Aorta (tissue), 5 donors: ENCODE measurements around the gene SMCO3. TPM values are rescaled to one million over a fixed set of nuclear protein-coding genes. Genes with fewer than 3 reads are reported as not detected.

Source experiments
- ATAC-seq: fragments of 200-7000 bp; cut with Tn5 transposase; one replicate; pipeline ENCODE4 v1.9.1; 2022; ENCODE audit warnings: moderate library complexity; ENCODE audit not compliant: low FRiP score
- DNase-seq, 2 donors: peaks; one replicate each; pipeline ENCODE4 v3.0.0-alpha.2; 2020
- H3K27ac ChIP-seq, 2 donors: one replicate each; pipeline ENCODE4 v1.5.1; 2013; ENCODE audit warnings: low read length in 2 of 2, mild to moderate bottlenecking in 2 of 2, moderate library complexity in 2 of 2, control low read depth in 1 of 2, inconsistent platforms in 1 of 2, low read depth in 1 of 2
- H3K27me3 ChIP-seq, 2 donors: one replicate each; pipeline ENCODE4 v1.6.1; 2013; ENCODE audit warnings: control low read depth in 1 of 2, low read length in 1 of 2, mild to moderate bottlenecking in 1 of 2, moderate library complexity in 1 of 2; ENCODE audit not compliant: insufficient read depth in 2 of 2, control insufficient read depth in 1 of 2
- H3K36me3 ChIP-seq, 2 donors: one replicate each; pipeline ENCODE4 v1.6.1; 2013; ENCODE audit warnings: control low read depth in 1 of 2, low read length in 1 of 2, mild to moderate bottlenecking in 1 of 2; ENCODE audit not compliant: insufficient read depth in 2 of 2, control insufficient read depth in 1 of 2
- H3K4me1 ChIP-seq, 2 donors: one replicate each; pipeline ENCODE4 v1.6.1; 2013; ENCODE audit warnings: low read length in 2 of 2, control low read depth in 1 of 2, mild to moderate bottlenecking in 1 of 2, moderate library complexity in 1 of 2; ENCODE audit not compliant: insufficient read depth in 2 of 2, control insufficient read depth in 1 of 2
- H3K4me3 ChIP-seq, 2 donors: one replicate each; pipeline ENCODE4 v1.5.1; 2013; ENCODE audit warnings: low read length in 2 of 2, control low read depth in 1 of 2, mild to moderate bottlenecking in 1 of 2
- H3K9me3 ChIP-seq: one replicate; pipeline ENCODE4 v1.6.1; 2013; ENCODE audit warnings: mild to moderate bottlenecking, low read length; ENCODE audit not compliant: control insufficient read depth
- WGBS, 2 donors: extraction: QIAGEN DNeasy Blood & Tissue Kit; methylation state at CpG; one replicate each; pipeline ENCODE4 v1.1.7; 2013; 5-methylcytosine and 5-hydroxymethylcytosine counted together
- intact Hi-C, 2 donors: fragments of 100-400 bp; cut with DNase I; formaldehyde crosslinking; loops; one replicate each; pipeline versions ENCODE4 v1.14.2 to v1.15.0; 2022
- polyA plus RNA-seq, 2 donors: library from polyadenylated mRNA; stranded (reverse); fragments of 200-250 nt; gene quantifications; one replicate each; pipeline ENCODE4 v1.2.3, GENCODE V29; 2013
- total RNA-seq, 2 donors: library from RNA; stranded (reverse); fragmentation: NEBNext Ultra II Directional; extraction: Animal tissue kit (Norgen Biotek cat#: 25700); gene quantifications; one replicate each; pipeline ENCODE4 v1.2.1, GENCODE V29; 2021
- donor health status: healthy with polysubstance abuse.
- donor health status: Bipolar disorder and iron deficiency.
- donor health status: DM: no; HTN: no; CAD: no.
- donor health status: DM: no; HTN: no; CAD: no.
- donor health status: DM: yes; HTN: yes; CAD: no.

The SMCO3 gene
- total and polyA plus RNA-seq, 4 donors, result 0.26 to 3.0 (median 0.96) TPM

DNA sequence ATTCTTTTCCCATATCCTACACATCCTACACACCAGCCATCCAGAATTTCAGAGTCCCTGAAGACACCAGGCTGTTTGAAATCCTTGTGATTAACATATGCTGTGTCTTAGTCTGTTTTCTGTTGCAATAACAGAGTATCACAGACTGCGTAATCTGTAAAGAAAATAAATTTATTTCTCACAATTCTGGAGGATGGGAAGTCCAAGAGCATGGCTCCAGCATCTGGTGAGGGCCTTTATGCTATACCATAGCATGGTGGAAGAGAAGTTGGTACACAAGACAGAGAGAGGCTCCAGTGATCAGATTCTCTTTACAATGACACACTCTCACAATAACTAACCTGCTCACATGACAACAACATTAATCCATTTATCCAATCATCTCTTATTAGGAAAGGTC is 25.3 kb upstream of the SMCO3 start:
- Histone ChIP-seq H3K4me3 (no peak overlapping the region), H3K27ac (no peak overlapping the region), H3K4me1 (peaks cover 0 to 6% of the 10 kb centered on the region in 2 donors), H3K36me3 (peaks cover 0 to 2% of the 10 kb centered on the region in 2 donors), H3K27me3 (no peaks in the 10 kb centered on the region), H3K9me3 (no peaks in the 10 kb centered on the region)
- DNase-seq (no peak), ATAC-seq (no peak)
- 98 to 100% methylated on average over 1 of the region's 1 CpG for WGBS, 2 donors
- intact Hi-C loops, result no loop called here

DNA sequence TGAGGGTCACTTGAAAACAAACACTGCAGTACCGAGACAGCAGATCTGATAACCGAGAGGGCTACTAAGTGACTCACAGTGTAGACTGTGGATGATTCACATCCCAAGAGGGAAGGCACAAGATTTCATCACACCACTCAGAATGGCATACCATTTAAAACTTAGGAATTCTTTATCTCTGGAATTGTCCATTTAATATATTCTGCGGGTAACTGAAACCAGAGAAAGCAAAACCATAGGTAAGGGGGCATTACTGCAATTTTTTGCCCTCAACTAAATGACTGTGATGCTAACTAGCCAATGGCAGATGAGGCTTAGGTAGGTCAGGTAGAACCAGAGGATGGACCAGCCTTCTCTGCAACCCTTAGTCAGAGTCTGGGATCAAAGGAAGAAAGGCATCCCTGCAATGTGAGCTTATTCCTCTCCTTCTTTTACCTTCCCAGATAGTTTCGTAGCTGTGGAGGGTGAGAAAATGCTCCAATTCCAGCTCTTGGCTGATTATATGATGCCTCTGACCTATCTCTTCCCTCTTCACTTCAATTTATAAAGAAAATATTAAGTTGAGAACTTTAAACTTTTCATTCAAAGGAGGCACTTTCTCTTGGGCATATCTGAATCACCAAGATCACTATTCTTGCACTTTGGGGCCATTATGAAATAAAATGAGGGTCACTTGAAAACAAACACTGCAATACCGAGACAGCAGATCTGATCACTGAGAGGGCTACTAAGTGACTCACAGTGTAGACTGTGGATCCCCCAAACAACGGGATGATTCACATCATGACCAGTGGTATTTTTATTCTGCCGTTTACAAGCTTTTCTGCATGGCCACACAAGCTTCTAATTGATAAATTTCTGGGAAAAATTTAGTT is 22.6 kb upstream of the SMCO3 start:
- Histone ChIP-seq H3K4me1 (peaks cover 3 to 6% of the 10 kb centered on the region in 2 donors), H3K9me3 (no peaks in the 10 kb centered on the region), H3K4me3 (no peak overlapping the region), H3K36me3 (peaks cover 0 to 2% of the 10 kb centered on the region in 2 donors), H3K27ac (peak overlapping the region in 1 of 2 donors; percentile 36), H3K27me3 (no peaks in the 10 kb centered on the region)
- DNase-seq (no peak), ATAC-seq (peak; percentile 84)
- WGBS, 2 donors, result 64 to 68% methylated on average over 7 of the region's 7 CpGs
- intact Hi-C loops, result no loop called here

DNA sequence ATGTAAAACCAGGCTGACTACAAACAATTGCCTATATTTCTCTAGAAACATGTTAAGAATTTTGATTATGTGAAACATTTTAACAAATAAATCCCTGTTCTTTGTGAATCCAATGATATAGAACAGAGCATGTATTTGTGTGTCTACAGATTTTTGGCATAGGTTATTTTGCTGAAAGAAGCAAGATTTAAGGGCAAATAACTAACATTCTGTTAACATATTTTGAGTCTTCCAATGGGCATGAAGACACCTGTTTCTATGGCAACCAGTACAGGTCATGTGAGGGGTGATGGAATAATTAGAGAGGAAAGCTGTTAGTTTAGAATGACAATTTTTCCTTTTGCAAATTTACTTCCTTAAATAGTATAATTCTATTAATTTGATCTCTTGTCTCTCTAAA is 20.5 kb upstream of the SMCO3 start:
- no peak overlapping the region for H3K27ac ChIP-seq
- no peak for DNase-seq
- no peak for ATAC-seq
- no peaks in the 10 kb centered on the region for H3K27me3 ChIP-seq
- H3K9me3 ChIP-seq, result no peaks in the 10 kb centered on the region
- peaks cover 3% of the 10 kb centered on the region in 2 donors for H3K4me1 ChIP-seq
- peaks cover 0 to 2% of the 10 kb centered on the region in 2 donors for H3K36me3 ChIP-seq
- intact Hi-C loops, result no loop called here
- H3K4me3 ChIP-seq, result no peak overlapping the region

DNA sequence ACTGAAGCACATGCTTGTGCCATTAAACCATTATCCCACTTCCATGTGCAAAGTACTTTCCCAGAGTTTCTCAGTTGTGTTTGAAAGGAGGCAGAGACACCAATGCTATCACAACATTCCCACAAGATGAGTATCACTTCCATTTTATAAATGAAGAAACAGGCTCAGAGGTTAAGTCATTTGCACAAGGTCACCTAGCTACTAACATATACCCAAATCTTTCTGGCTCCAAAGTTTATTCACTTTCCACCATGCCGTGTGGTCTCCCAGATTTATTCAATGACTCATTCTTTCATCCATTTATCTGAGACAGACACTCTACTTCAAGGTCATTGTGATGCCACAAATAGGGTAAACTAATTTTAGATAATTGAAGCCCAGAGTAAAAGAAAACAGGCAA is 20.0 kb upstream of the SMCO3 start:
- Histone ChIP-seq H3K36me3 (peaks cover 0 to 2% of the 10 kb centered on the region in 2 donors), H3K4me3 (no peak overlapping the region), H3K4me1 (peaks cover 3% of the 10 kb centered on the region in 2 donors), H3K9me3 (no peaks in the 10 kb centered on the region), H3K27me3 (no peaks in the 10 kb centered on the region), H3K27ac (no peak overlapping the region)
- WGBS, 2 donors, result 32 to 47% methylated on average over 1 of the region's 1 CpG
- ATAC-seq, result no peak
- intact Hi-C loops, result no loop called here
- no peak for DNase-seq

DNA sequence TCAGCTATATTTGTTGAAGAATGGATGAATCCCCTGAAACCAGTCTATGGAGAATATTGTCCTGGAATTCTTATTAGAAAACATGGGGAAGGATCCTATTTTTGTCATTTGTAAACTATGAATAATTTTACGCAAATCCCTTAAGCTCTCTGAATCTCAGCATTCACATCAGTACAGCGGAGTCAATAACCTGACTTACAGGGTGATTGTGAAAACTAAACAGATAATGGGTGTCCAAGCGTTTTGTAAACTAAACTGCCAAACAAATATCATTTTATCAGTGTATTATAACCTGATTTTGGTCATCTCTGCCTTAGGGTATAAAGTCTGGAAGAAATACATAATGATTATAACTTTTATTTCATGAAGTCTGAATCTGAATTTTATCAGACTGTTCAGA is 19.4 kb upstream of the SMCO3 start:
- H3K4me1 ChIP-seq, result peaks cover 3% of the 10 kb centered on the region in 2 donors
- intact Hi-C loops, result no loop called here
- no peak for DNase-seq

DNA sequence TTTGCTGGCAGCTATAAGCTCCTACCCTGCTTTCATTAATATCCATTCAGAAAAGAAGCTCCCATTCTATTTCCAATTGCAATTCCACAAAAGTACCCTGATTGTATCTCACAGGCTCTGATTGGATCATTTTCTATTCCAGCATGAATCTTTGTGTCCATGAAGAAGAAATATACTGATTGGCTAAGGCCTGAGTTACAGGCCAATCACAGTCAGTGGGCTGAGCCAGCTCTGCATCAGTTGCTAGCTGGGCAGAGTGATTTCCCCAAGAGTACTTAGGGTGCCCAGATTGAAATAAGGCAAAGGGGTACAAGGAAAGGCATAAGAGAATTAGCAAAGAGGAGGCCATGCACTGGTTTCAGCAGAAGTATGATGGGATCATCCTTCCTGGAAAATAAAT is 14.9 kb upstream of the SMCO3 start:
- H3K27me3 ChIP-seq, result no peaks in the 10 kb centered on the region
- H3K4me1 ChIP-seq, result peaks cover 0 to 3% of the 10 kb centered on the region in 2 donors
- H3K9me3 ChIP-seq, result no peaks in the 10 kb centered on the region
- intact Hi-C loops, result no loop called here
- H3K36me3 ChIP-seq, result no peaks in the 10 kb centered on the region
- no peak for ATAC-seq
- H3K27ac ChIP-seq, result no peak overlapping the region
- no peak overlapping the region for H3K4me3 ChIP-seq
- DNase-seq, result no peak

More for the DNA sequence above, 19.4 kb upstream of the SMCO3 start:
- Histone ChIP-seq H3K27me3 (no peaks in the 10 kb centered on the region), H3K27ac (no peak overlapping the region), H3K4me3 (no peak overlapping the region), H3K9me3 (no peaks in the 10 kb centered on the region), H3K36me3 (peaks cover 0 to 2% of the 10 kb centered on the region in 2 donors)
- no peak for ATAC-seq
- WGBS, 2 donors, result 91 to 93% methylated on average over 3 of the region's 3 CpGs

DNA sequence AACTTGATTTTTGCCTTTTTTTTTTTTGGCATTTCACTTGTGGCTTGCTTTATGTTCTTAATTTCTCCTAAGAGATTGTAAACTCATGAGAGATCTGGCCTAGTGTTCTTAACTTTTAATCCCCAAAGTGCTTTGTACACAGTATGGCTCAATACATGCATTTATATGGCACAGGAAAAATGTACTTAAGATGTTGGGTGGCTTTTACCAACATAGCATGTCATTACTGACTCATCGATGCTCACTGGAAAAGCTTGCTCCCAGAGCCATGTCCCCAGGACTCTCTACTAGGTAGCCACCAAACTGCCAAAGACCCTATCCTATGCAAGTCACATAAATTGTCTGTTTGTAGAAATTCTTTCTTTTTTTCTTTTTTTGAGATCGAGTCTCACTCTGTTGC is 13.1 kb upstream of the SMCO3 start:
- intact Hi-C loops, result no loop called here
- ATAC-seq, result no peak
- Histone ChIP-seq H3K36me3 (no peaks in the 10 kb centered on the region), H3K9me3 (no peaks in the 10 kb centered on the region), H3K4me1 (peaks cover 0 to 3% of the 10 kb centered on the region in 2 donors), H3K27me3 (peaks cover 0 to 1% of the 10 kb centered on the region in 2 donors), H3K4me3 (no peak overlapping the region), H3K27ac (no peak overlapping the region)
- DNase-seq, result no peak
- 97 to 98% methylated on average over 2 of the region's 2 CpGs for WGBS, 2 donors

DNA sequence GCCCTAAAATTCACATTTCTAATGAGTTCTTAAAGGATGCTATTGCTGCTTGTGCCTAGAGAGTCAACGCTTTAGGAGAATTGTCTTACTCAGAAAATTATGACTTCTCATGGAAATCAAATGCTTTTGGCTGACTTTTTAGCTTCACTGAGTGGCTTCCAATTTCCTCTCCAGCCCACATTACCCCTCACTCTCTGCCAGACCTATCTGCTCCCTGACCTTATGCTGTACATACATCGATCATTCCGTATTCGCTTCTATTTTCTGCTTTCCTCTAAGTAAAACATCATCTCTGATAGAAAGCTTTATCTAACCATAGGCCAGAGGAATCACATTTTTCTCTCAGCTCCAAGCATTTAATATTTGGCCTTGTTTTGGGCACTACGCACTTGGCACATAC is 12.5 kb upstream of the SMCO3 start:
- H3K4me3 ChIP-seq, result no peak overlapping the region
- H3K9me3 ChIP-seq, result no peaks in the 10 kb centered on the region
- DNase-seq, result no peak
- no peaks in the 10 kb centered on the region for H3K36me3 ChIP-seq
- H3K27ac ChIP-seq, result peak overlapping the region in 1 of 2 donors; percentile 22
- no peaks in the 10 kb centered on the region for H3K4me1 ChIP-seq
- H3K27me3 ChIP-seq, result peaks cover 0 to 1% of the 10 kb centered on the region in 2 donors
- intact Hi-C loops, result no loop called here
- 40 to 42% methylated on average over 5 of the region's 5 CpGs for WGBS, 2 donors
- peak; percentile 36 for ATAC-seq

DNA sequence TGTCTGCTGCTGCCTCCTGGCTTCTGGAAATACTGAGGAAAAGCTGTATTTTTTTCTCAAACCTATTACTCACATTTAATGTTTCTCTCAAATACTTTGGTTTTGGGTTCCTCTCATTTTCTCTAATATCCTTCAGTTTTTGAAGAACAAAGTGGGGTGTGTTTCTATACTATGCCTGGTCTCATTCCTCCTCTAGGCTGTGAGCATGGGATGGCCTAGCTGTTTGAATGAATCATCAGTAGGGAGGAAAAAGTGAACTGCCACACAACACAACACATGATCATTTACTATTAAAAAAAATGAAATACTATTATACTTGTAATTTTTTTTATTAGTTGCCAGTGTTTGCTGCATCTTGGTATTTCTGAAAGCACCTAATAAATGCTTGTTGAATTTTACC is 11.3 kb upstream of the SMCO3 start:
- peaks cover 0 to 1% of the 10 kb centered on the region in 2 donors for H3K27me3 ChIP-seq
- H3K9me3 ChIP-seq, result no peaks in the 10 kb centered on the region
- H3K27ac ChIP-seq, result no peak overlapping the region
- H3K4me3 ChIP-seq, result no peak overlapping the region
- intact Hi-C loops, result no loop called here
- H3K36me3 ChIP-seq, result no peaks in the 10 kb centered on the region
- no peaks in the 10 kb centered on the region for H3K4me1 ChIP-seq
- DNase-seq (no peak), ATAC-seq (no peak)
